HepG2 (cell line): ENCODE data around the gene PSME3IP1. TPM values are rescaled to one million over a fixed set of nuclear protein-coding genes. Genes with fewer than 3 reads are reported as not detected.

ENCODE experiments used
- BORCS8-MEF2B ChIP-seq: sonication (generic); formaldehyde crosslinking; IDR thresholded peaks from 2 replicates; pipeline ENCODE4 v1.8.0; 2022; ENCODE audit warnings: mild to moderate bottlenecking, missing genetic modification reagents
- CBFB ChIP-seq: sonication (generic); formaldehyde crosslinking; IDR thresholded peaks from 2 replicates; pipeline ENCODE4 v1.4.0; 2020; ENCODE audit warnings: missing genetic modification reagents
- CREB3 ChIP-seq: sonication (generic); formaldehyde crosslinking; IDR thresholded peaks from 2 replicates; pipeline ENCODE4 v1.5.0; 2020; ENCODE audit warnings: missing genetic modification reagents
- CSRNP1 ChIP-seq: sonication (generic); formaldehyde crosslinking; IDR thresholded peaks from 2 replicates; pipeline ENCODE4 v1.8.1; 2023; ENCODE audit warnings: mild to moderate bottlenecking, missing genetic modification reagents
- FOXJ3 ChIP-seq: sonication (generic); formaldehyde crosslinking; IDR thresholded peaks from 2 replicates; pipeline ENCODE4 v1.4.0; 2020; ENCODE audit warnings: missing genetic modification reagents, mild to moderate bottlenecking, borderline replicate concordance
- HINFP ChIP-seq: sonication (generic); formaldehyde crosslinking; IDR thresholded peaks from 2 replicates; pipeline ENCODE4 v1.4.0; 2020; ENCODE audit warnings: low read depth, mild to moderate bottlenecking, missing genetic modification reagents
- JUND ChIP-seq: sonication (generic); formaldehyde crosslinking; IDR thresholded peaks from 2 replicates; pipeline ENCODE4 v1.8.0; 2022; ENCODE audit warnings: mild to moderate bottlenecking, missing genetic modification reagents
- MTA3 ChIP-seq: sonication (generic); formaldehyde crosslinking; IDR thresholded peaks from 2 replicates; pipeline ENCODE4 v1.4.0; 2020; ENCODE audit warnings: missing genetic modification reagents
- NFE2L1 ChIP-seq: sonication (generic); formaldehyde crosslinking; IDR thresholded peaks from 2 replicates; pipeline ENCODE4 v1.4.0; 2020; ENCODE audit warnings: missing genetic modification reagents, mild to moderate bottlenecking, borderline replicate concordance
- SAP130 ChIP-seq: IDR thresholded peaks from 2 replicates; pipeline ENCODE4 v1.6.1; 2016; ENCODE audit warnings: low read depth
- SOX5 ChIP-seq: IDR thresholded peaks from 2 replicates; pipeline ENCODE4 v1.6.1; 2016; ENCODE audit warnings: borderline replicate concordance
- SP5 ChIP-seq: IDR thresholded peaks from 2 replicates; pipeline ENCODE4 v1.6.1; 2016; ENCODE audit warnings: low read depth, borderline replicate concordance
- SRF ChIP-seq: IDR thresholded peaks from 2 replicates; pipeline ENCODE4 v1.6.1; 2011; ENCODE audit warnings: mild to moderate bottlenecking, low read depth, low read length, moderate library complexity
- TSC22D2 ChIP-seq: sonication (generic); formaldehyde crosslinking; IDR thresholded peaks from 2 replicates; pipeline ENCODE4 v1.5.1; 2020; ENCODE audit warnings: missing genetic modification reagents, mild to moderate bottlenecking, borderline replicate concordance
- ZNF317 ChIP-seq: sonication (generic); formaldehyde crosslinking; IDR thresholded peaks from 2 replicates; pipeline ENCODE4 v1.5.0; 2020; ENCODE audit warnings: mild to moderate bottlenecking, missing genetic modification reagents
- ZNF414 ChIP-seq: sonication (generic); formaldehyde crosslinking; IDR thresholded peaks from 2 replicates; pipeline ENCODE4 v1.5.0; 2020; ENCODE audit warnings: missing genetic modification reagents
- ZNF460 ChIP-seq: sonication (generic); formaldehyde crosslinking; IDR thresholded peaks from 2 replicates; pipeline ENCODE4 v1.5.1; 2020; ENCODE audit warnings: missing genetic modification reagents, mild to moderate bottlenecking, borderline replicate concordance
- ZNF614 ChIP-seq: IDR thresholded peaks from 2 replicates; pipeline ENCODE4 v1.6.1; 2018; ENCODE audit warnings: missing biosample characterization, missing genetic modification reagents, inconsistent platforms, borderline replicate concordance
- ZNF670 ChIP-seq: sonication (generic); formaldehyde crosslinking; IDR thresholded peaks from 2 replicates; pipeline ENCODE4 v1.8.0; 2022; ENCODE audit warnings: mild to moderate bottlenecking, missing genetic modification reagents, borderline replicate concordance
- ZNF781 ChIP-seq: sonication (generic); formaldehyde crosslinking; IDR thresholded peaks from 2 replicates; pipeline ENCODE4 v1.5.1; 2020; ENCODE audit warnings: borderline replicate concordance, mild to moderate bottlenecking, missing genetic modification reagents; ENCODE audit errors: not compliant biosample characterization
- polyA plus RNA-seq, 8 experiments: library from polyadenylated mRNA; depleted of rRNA in 3 of 8; stranded (reverse) in 7 of 8; unstranded in 1 of 8; fragments of >200 nt; fragmentation: Illumina TruSeq in 4 of 8; extraction: Trizol in 4 of 8; gene quantifications; 2 replicates each; pipeline versions ENCODE4 v1.2.1 to v1.2.3, GENCODE V29; 2011 to 2016; ENCODE audit warnings: low read depth in 4 of 8, missing spikeins in 1 of 8, mixed read lengths in 1 of 8; ENCODE audit not compliant: insufficient read depth in 1 of 8
- total RNA-seq, 5 experiments: library from RNA; depleted of rRNA; stranded (reverse); fragments of >200 nt; fragmentation: Illumina TruSeq; extraction: Trizol; gene quantifications; 2 replicates each; pipeline ENCODE4 v1.2.3, GENCODE V29; 2016; ENCODE audit warnings: low read depth in 1 of 5
- TF ChIP-seq, protein P1 (sequence below): sonication (generic); formaldehyde crosslinking; IDR thresholded peaks from 2 replicates; pipeline ENCODE4 v1.4.0; 2020; ENCODE audit warnings: missing genetic modification reagents; ENCODE audit errors: not compliant biosample characterization

PSME3IP1 gene
- total and polyA plus RNA-seq, 2 of the 13 experiments (the other 11 are each of a cell fraction or from before 2014, with no cell fraction given), result 90.8 to 99.8 TPM

DNA sequence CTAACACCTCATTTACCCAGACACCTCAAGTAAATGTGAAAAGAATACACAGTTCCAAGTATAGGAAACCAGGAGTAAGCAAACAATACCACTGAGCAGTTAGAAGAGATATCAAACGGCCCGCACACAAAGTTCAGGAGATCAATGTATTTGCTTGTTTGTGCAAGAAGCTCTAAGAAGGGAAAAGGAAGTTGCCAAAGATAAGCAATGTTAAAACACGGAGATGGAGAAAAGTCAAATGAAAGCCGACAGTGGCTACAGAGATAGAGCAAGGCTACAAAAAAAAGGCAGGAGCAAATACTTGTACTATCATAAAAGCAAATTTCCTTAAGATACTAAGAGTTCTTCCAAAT, 29.5 kb downstream of the PSME3IP1 start (continued):
- TF ChIP-seq JUND (CRISPR knock-in tag) (no peak), MTA3 (no peak), SRF (no peak), CSRNP1 (CRISPR knock-in tag) (no peak), FOXJ3 (CRISPR knock-in tag) (peak; percentile 83; the same call in 1 of the 2 replicates), SAP130 (peak; percentile 23; the same call in 1 of the 2 replicates), ZNF414 (CRISPR knock-in tag) (no peak), TSC22D2 (CRISPR knock-in tag) (no peak), SP5 (no peak; the same call in 1 of the 2 replicates), ZNF670 (CRISPR knock-in tag) (peak; percentile 78; the same call in 1 of the 2 replicates), ZNF781 (CRISPR knock-in tag) (no peak), BORCS8-MEF2B (CRISPR knock-in tag) (no peak), ZNF460 (no peak), NFE2L1 (no peak), ZNF317 (no peak), CBFB (CRISPR knock-in tag) (0 out of 2 replicates have a peak, but pooled peaks have one; percentile 47), SOX5 (CRISPR knock-in tag) (peak; percentile 63; the same call in 1 of the 2 replicates), CREB3 (CRISPR knock-in tag) (no peak), ZNF614 (CRISPR knock-in tag) (0 out of 2 replicates have a peak, but pooled peaks have one; percentile 46), HINFP (no peak)
- TF ChIP-seq, protein P1, sequence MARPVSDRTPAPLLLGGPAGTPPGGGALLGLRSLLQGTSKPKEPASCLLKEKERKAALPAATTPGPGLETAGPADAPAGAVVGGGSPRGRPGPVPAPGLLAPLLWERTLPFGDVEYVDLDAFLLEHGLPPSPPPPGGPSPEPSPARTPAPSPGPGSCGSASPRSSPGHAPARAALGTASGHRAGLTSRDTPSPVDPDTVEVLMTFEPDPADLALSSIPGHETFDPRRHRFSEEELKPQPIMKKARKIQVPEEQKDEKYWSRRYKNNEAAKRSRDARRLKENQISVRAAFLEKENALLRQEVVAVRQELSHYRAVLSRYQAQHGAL (CRISPR knock-in tag), result no peak
